Body of pancreas (tissue), 4 donors: ENCODE measurements around the gene CPM.

Experiments used
- POLR2A ChIP-seq, 3 donors: fragments of 450-650 bp; IDR thresholded peaks; one replicate each; pipeline ENCODE4 v1.6.1; 2016; ENCODE audit warnings: antibody characterized with exemption in 3 of 3, mild to moderate bottlenecking in 2 of 3
- TF ChIP-seq, protein P1 (sequence below), 7 experiments: fragments of 450-650 bp in 4 of 7; fragments of 200-600 bp in 3 of 7; sonication (generic) in 3 of 7; IDR thresholded peaks; one replicate each; pipeline ENCODE4 v1.5.1; 2016 to 2019; ENCODE audit warnings: antibody characterized with exemption in 7 of 7

DNA sequence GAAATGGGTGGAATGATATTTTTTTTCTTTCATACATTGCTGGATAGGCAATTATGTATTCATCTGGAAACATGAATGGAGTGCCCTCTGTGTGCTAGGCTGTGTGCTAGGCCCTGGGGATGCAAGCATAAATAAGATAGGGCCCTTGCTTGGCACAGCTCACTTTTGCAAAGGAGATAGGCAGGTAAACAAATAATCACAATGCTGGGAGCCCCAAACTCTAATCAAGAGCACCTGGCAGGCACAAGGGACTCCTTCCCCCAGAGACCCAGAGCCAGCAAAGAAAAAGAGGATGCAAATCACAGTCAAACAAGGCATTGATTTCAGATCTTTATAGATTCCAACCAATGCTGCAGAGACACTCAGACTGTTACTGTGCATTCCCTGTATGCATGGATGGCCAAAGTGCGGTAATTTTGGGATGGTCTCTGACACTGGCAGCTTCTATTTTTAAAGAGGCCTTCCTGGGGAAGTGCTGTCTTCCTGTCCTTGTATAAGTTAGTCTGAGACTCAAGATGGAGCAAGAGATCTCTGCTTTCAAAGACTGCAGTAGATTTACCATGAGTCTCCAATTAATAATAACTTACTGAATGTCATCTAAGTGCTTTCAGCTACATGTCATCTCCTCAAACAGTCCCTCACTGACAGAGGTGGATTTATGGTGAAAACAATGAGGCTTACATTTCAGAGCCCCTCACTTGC is 45.1 kb upstream of the CPM start:
- TF ChIP-seq, protein P1, sequence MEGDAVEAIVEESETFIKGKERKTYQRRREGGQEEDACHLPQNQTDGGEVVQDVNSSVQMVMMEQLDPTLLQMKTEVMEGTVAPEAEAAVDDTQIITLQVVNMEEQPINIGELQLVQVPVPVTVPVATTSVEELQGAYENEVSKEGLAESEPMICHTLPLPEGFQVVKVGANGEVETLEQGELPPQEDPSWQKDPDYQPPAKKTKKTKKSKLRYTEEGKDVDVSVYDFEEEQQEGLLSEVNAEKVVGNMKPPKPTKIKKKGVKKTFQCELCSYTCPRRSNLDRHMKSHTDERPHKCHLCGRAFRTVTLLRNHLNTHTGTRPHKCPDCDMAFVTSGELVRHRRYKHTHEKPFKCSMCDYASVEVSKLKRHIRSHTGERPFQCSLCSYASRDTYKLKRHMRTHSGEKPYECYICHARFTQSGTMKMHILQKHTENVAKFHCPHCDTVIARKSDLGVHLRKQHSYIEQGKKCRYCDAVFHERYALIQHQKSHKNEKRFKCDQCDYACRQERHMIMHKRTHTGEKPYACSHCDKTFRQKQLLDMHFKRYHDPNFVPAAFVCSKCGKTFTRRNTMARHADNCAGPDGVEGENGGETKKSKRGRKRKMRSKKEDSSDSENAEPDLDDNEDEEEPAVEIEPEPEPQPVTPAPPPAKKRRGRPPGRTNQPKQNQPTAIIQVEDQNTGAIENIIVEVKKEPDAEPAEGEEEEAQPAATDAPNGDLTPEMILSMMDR (IDR thresholded peaks at IDR 0.05), result no peak
- no peak for TF ChIP-seq POLR2A (IDR thresholded peaks at IDR 0.05)
